ENCODE data around the gene SPSB4. TPM values are rescaled to one million over a fixed set of nuclear protein-coding genes. Genes with fewer than 3 reads are reported as not detected.

The SPSB4 gene
- total and polyA plus RNA-seq, 8 donors: 2.6 to 20.2 (median 11.1) TPM

GRCh38 chr3:141148169-141148568, 97.0 kb downstream of the SPSB4 start:
- DNase-seq (no peak), FAIRE-seq (no peak), ATAC-seq (no peak)
- Histone ChIP-seq H3K9me3 (no peaks in the 10 kb centered on the region), H3K4me1 (peaks cover 0 to 8% (median 0%) of the 10 kb centered on the region in 3 donors), H3K27me3 (no peaks in the 10 kb centered on the region), H3K27ac (no peak overlapping the region), H3K36me3 (no peaks in the 10 kb centered on the region), H3K4me3 (no peak overlapping the region)
- no peak for TF ChIP-seq CTCF (IDR thresholded peaks at IDR 0.05)
- intact Hi-C loops (cut with DNase I): no loop called here
- 95 to 97% methylated on average over 6 of the region's 6 CpGs for WGBS, 2 donors

GRCh38 chr3:141148770-141149169, 97.6 kb downstream of the SPSB4 start:
- Histone ChIP-seq H3K36me3 (no peaks in the 10 kb centered on the region), H3K9me3 (no peaks in the 10 kb centered on the region), H3K27me3 (no peaks in the 10 kb centered on the region), H3K4me1 (peaks cover 0 to 5% (median 0%) of the 10 kb centered on the region in 3 donors), H3K27ac (no peak overlapping the region), H3K4me3 (no peak overlapping the region)
- intact Hi-C loops (cut with DNase I): no loop called here
- FAIRE-seq: no peak
- no peak for TF ChIP-seq CTCF (IDR thresholded peaks at IDR 0.05)
- DNase-seq: no peak
- no peak for ATAC-seq
- WGBS, 2 donors: 96 to 98% methylated on average over 2 of the region's 2 CpGs

GRCh38 chr3:141150081-141150830, 99.1 kb downstream of the SPSB4 start:
- H3K27me3 ChIP-seq: no peaks in the 10 kb centered on the region
- no peak overlapping the region for H3K4me3 ChIP-seq
- ATAC-seq (no peak), FAIRE-seq (no peak), DNase-seq (no peak)
- intact Hi-C loops (cut with DNase I): no loop called here
- H3K9me3 ChIP-seq: no peaks in the 10 kb centered on the region
- TF ChIP-seq CTCF (IDR thresholded peaks at IDR 0.05): no peak
- H3K36me3 ChIP-seq: no peaks in the 10 kb centered on the region
- no peaks in the 10 kb centered on the region for H3K4me1 ChIP-seq
- no peak overlapping the region for H3K27ac ChIP-seq
- WGBS, 2 donors: 80 to 82% methylated on average over 12 of the region's 12 CpGs

GRCh38 chr3:141150931-141151330, 99.8 kb downstream of the SPSB4 start:
- no peak overlapping the region for H3K4me3 ChIP-seq
- no peaks in the 10 kb centered on the region for H3K4me1 ChIP-seq
- FAIRE-seq (no peak), ATAC-seq (no peak), DNase-seq (no peak)
- H3K36me3 ChIP-seq: no peaks in the 10 kb centered on the region
- no peak for TF ChIP-seq CTCF (IDR thresholded peaks at IDR 0.05)
- WGBS, 2 donors: 77 to 93% methylated on average over 2 of the region's 2 CpGs
- H3K9me3 ChIP-seq: no peaks in the 10 kb centered on the region
- intact Hi-C loops (cut with DNase I): no loop called here
- no peaks in the 10 kb centered on the region for H3K27me3 ChIP-seq
- no peak overlapping the region for H3K27ac ChIP-seq

- H3K36me3 ChIP-seq: no peaks in the 10 kb centered on the region
- H3K9me3 ChIP-seq: no peaks in the 10 kb centered on the region
- DNase-seq (no peak), FAIRE-seq (no peak), ATAC-seq (peak in 1 of 4 donors; percentile 37)
- no peak overlapping the region for H3K4me3 ChIP-seq
- H3K4me1 ChIP-seq: no peaks in the 10 kb centered on the region
- WGBS, 2 donors: 93 to 95% methylated on average over 9 of the region's 9 CpGs
- intact Hi-C loops (cut with DNase I): no loop called here
- no peak for TF ChIP-seq CTCF (IDR thresholded peaks at IDR 0.05)
- no peaks in the 10 kb centered on the region for H3K27me3 ChIP-seq
- no peak overlapping the region for H3K27ac ChIP-seq
Measured at GRCh38 chr3:141151439-141151838, 100.3 kb downstream of the SPSB4 start.

All from pancreas (tissue), 10 donors.